ENCODE data around the gene PTH2R. TPM values are rescaled to one million over a fixed set of nuclear protein-coding genes. Genes with fewer than 3 reads are reported as not detected.

PTH2R gene
- total and polyA plus RNA-seq, 7 donors = 0.01 to 0.08 TPM; not detected in 5

DNA sequence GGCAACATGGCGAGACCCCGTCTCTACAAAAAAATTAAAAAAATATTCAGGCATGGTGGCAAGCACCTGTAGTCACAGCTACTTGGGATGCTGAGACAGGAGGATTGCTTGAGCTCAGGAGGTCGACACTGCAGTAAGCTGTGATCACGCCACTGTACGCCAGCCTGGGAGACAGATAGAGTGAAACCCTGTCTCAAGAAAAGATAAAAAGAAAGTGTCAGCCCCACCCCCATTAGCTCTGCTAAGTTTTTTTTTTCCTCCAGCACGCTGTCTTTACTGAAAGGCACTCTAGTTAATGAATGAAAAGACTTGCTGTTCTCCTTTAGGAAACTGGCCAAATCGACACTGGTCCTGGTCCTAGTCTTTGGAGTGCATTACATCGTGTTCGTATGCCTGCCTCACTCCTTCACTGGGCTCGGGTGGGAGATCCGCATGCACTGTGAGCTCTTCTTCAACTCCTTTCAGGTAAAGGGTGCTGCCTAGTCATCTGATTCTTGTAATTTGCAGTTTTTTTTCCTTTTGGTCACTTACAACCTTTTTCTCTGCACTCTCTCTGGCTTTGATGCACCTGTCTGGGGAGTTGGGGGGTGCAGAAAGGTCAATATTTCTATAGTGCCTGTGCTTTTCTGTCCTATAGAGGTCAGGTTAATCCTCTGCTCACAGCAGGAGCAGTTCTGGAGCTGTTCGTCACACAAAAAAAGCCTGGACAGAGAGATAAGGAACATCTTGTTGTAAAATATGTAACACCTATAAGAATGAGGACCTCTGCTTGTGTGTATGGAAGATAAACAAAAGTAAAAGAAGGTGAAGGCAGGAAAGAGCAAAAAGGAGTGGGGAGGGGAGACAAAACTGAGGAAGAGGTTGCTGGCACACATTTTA is 82.3 kb downstream of the PTH2R start:
- 62 to 65% (median 64%) methylated on average over 12 of the region's 12 CpGs for WGBS, 3 donors
- DNase-seq = no peak
- Histone ChIP-seq H3K27me3 (ENCODE audit: insufficient read depth in 3 of 3, low read length in 2 of 3) (no peaks in the 10 kb centered on the region), H3K4me1 (no peaks in the 10 kb centered on the region), H3K4me3 (no peak overlapping the region), H3K36me3 (ENCODE audit: insufficient read depth in 1 of 2, low read depth in 1 of 2) (no peaks in the 10 kb centered on the region), H3K27ac (no peak overlapping the region), H3K9me3 (no peaks in the 10 kb centered on the region)
- no peak for ATAC-seq
- TF ChIP-seq, protein P1, sequence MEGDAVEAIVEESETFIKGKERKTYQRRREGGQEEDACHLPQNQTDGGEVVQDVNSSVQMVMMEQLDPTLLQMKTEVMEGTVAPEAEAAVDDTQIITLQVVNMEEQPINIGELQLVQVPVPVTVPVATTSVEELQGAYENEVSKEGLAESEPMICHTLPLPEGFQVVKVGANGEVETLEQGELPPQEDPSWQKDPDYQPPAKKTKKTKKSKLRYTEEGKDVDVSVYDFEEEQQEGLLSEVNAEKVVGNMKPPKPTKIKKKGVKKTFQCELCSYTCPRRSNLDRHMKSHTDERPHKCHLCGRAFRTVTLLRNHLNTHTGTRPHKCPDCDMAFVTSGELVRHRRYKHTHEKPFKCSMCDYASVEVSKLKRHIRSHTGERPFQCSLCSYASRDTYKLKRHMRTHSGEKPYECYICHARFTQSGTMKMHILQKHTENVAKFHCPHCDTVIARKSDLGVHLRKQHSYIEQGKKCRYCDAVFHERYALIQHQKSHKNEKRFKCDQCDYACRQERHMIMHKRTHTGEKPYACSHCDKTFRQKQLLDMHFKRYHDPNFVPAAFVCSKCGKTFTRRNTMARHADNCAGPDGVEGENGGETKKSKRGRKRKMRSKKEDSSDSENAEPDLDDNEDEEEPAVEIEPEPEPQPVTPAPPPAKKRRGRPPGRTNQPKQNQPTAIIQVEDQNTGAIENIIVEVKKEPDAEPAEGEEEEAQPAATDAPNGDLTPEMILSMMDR (IDR thresholded peaks at IDR 0.05) = no peak
- intact Hi-C loops (cut with DNase I) = no loop called here

DNA sequence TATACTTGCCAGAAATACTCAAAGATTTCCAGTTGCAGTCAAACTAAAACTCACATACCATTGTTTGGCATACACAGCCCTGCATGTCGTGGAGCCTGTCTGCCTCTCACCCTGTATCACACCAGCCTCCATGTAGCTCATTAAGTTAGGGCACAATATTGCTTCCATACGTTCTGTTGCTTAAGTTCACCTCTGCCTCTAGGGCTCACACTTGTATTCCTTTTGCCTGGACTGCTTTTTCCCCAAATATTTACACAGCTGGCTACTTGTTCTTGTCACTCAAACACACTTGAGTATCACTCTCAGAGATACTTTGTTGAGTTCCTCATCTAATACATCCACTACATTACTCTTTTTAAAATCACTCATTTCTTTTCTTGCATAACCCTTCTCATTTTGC is 83.1 kb downstream of the PTH2R start:
- H3K4me3 ChIP-seq = no peak overlapping the region
- no peak overlapping the region for H3K27ac ChIP-seq
- WGBS, 3 donors = 8 to 17% (median 17%) methylated on average over 2 of the region's 2 CpGs
- intact Hi-C loops (cut with DNase I) = no loop called here
- no peaks in the 10 kb centered on the region for H3K4me1 ChIP-seq
- H3K36me3 ChIP-seq (ENCODE audit: insufficient read depth in 1 of 2, low read depth in 1 of 2) = no peaks in the 10 kb centered on the region
- no peaks in the 10 kb centered on the region for H3K27me3 ChIP-seq (ENCODE audit: insufficient read depth in 3 of 3, low read length in 2 of 3)
- DNase-seq (no peak), ATAC-seq (no peak)
- TF ChIP-seq, protein P1 (IDR thresholded peaks at IDR 0.05) = no peak
- no peaks in the 10 kb centered on the region for H3K9me3 ChIP-seq

DNA sequence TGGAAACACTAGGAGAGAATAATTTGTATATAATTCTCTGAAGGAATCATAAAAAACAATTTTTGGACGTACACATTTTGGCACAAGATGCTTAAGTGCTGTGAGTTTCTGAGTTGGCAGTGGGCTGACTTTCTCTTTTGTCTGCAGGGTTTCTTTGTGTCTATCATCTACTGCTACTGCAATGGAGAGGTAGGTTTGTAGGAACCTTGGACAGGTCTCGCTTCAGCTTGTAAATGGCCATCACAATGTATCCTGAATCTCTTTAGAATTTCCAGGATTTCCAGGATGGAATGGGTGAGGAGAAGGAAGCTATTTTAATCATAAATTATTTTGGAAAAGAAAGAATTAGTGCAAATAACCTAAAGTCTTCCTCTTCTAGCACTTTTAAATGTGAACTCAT is 83.9 kb downstream of the PTH2R start:
- no peaks in the 10 kb centered on the region for H3K27me3 ChIP-seq (ENCODE audit: insufficient read depth in 3 of 3, low read length in 2 of 3)
- no peak for ATAC-seq
- no peaks in the 10 kb centered on the region for H3K4me1 ChIP-seq
- no peaks in the 10 kb centered on the region for H3K36me3 ChIP-seq (ENCODE audit: insufficient read depth in 1 of 2, low read depth in 1 of 2)
- DNase-seq = no peak
- H3K4me3 ChIP-seq = no peak overlapping the region
- intact Hi-C loops (cut with DNase I) = no loop called here
- TF ChIP-seq, protein P1 (IDR thresholded peaks at IDR 0.05) = no peak
- H3K27ac ChIP-seq = no peak overlapping the region
- no peaks in the 10 kb centered on the region for H3K9me3 ChIP-seq
- WGBS, 3 donors = 66 to 75% (median 67%) methylated on average over 2 of the region's 2 CpGs

DNA sequence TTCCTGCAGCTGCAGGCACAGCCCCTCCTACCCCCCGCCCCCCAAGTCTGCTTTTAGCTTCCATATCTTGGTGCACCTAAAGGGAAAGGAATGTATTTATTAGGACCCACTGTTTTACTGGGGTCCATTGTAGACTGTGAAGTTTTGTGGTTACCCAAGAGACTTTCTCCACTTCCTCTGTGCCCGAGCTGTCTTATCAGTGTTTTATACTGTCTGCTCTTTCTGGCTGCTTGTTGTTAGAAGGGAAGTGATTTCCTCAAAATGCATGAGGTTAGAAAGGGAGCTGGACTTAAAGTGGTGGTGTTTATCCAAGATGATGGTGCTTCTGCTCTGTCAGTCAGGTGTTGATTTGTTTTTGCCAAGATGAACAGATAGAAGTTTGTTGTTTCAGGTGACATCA is 85.0 kb downstream of the PTH2R start:
- Histone ChIP-seq H3K27me3 (ENCODE audit: insufficient read depth in 3 of 3, low read length in 2 of 3) (no peaks in the 10 kb centered on the region), H3K9me3 (no peaks in the 10 kb centered on the region), H3K4me1 (no peaks in the 10 kb centered on the region), H3K4me3 (no peak overlapping the region), H3K36me3 (ENCODE audit: insufficient read depth in 1 of 2, low read depth in 1 of 2) (no peaks in the 10 kb centered on the region), H3K27ac (no peak overlapping the region)
- DNase-seq = no peak
- intact Hi-C loops (cut with DNase I) = no loop called here
- no peak for ATAC-seq
- TF ChIP-seq, protein P1 (IDR thresholded peaks at IDR 0.05) = no peak
- 54 to 63% (median 58%) methylated on average over 2 of the region's 2 CpGs for WGBS, 3 donors
